ENCODE data around the gene SHLD2. TPM values are rescaled to one million over a fixed set of nuclear protein-coding genes. Genes with fewer than 3 reads are reported as not detected.

The SHLD2 gene
- total RNA-seq, 1 experiment from 2014 or later = 21.4 TPM

Other genes with a start within 250 kb of the SHLD2 start
- not detected in 2 replicates for gene MMRN2, start 137.6 kb upstream of the SHLD2 start, total RNA-seq (2014; rRNA removed; shearing (Covaris generic); ENCODE audit: low replicate concordance)
- not detected in 2 replicates for gene SNCG, start 136.6 kb upstream of the SHLD2 start, total RNA-seq (2014; rRNA removed; shearing (Covaris generic); ENCODE audit: low replicate concordance)
- gene ADIRF, start 126.7 kb upstream of the SHLD2 start, total RNA-seq (2014; rRNA removed; shearing (Covaris generic); ENCODE audit: low replicate concordance) = not detected in 2 replicates
- gene FAM25A, start 74.9 kb upstream of the SHLD2 start, total RNA-seq (2014; rRNA removed; shearing (Covaris generic); ENCODE audit: low replicate concordance) = not detected in 2 replicates
- 74.6 and 76.0 TPM in 2 replicates for gene GLUD1, start 363 bp upstream of the SHLD2 start, total RNA-seq (2014; rRNA removed; shearing (Covaris generic); ENCODE audit: low replicate concordance)
- gene NUTM2A, start 130.2 kb downstream of the SHLD2 start, total RNA-seq (2014; rRNA removed; shearing (Covaris generic); ENCODE audit: low replicate concordance) = 0.14 and 0.26 TPM in 2 replicates